BJ (cell line): Measurements from ENCODE around the gene GFOD1. TPM values are rescaled to one million over a fixed set of nuclear protein-coding genes. Genes with fewer than 3 reads are reported as not detected.

Experiments used
- CTCF ChIA-PET: fragments of 350-600 bp; formaldehyde crosslinking; extraction: SDS; loops from one replicate; lab custom pipeline; 2021; ENCODE audit warnings: antibody characterized with exemption, inconsistent platforms; lab: Yijun Ruan, JAX
- POLR2A ChIA-PET: fragments of 300-600 bp; sonication (Branson Sonifier 250); formaldehyde crosslinking; extraction: SDS; loops from one replicate; lab custom pipeline; 2021; ENCODE audit warnings: antibody characterized with exemption; lab: Charles Lee
- DNase-seq: peaks from one replicate; pipeline ENCODE4 v3.0.0-alpha.2; 2011; ENCODE audit warnings: low read depth
- H3K27me3 ChIP-seq: 2 replicates; pipeline ENCODE4 v1.6.0; 2011; ENCODE audit warnings: low read length; ENCODE audit not compliant: control insufficient read depth, insufficient read depth
- H3K36me3 ChIP-seq: 2 replicates; pipeline ENCODE4 v1.5.1; 2011; ENCODE audit warnings: low read length; ENCODE audit not compliant: control insufficient read depth, insufficient read depth
- H3K4me3 ChIP-seq: 2 replicates; pipeline ENCODE4 v1.5.1; 2011; ENCODE audit warnings: low read depth, mild to moderate bottlenecking, control low read depth, low read length
- CTCF ChIP-seq: IDR thresholded peaks from 2 replicates; pipeline ENCODE4 v1.5.1; 2011; ENCODE audit warnings: low read depth, mild to moderate bottlenecking, control low read depth, inconsistent platforms, low read length, moderate library complexity; ENCODE audit not compliant: insufficient read depth
- polyA plus RNA-seq: library from polyadenylated mRNA; depleted of rRNA; stranded (reverse); fragments of >200 nt; gene quantifications from 2 replicates; pipeline ENCODE4 v1.2.3, GENCODE V29; 2011

Gene GFOD1
- polyA plus RNA-seq, 1 experiment, result 0.76 TPM

- Histone ChIP-seq H3K4me3 (no peak overlapping the region), H3K27me3 (no peaks in the 10 kb centered on the region), H3K36me3 (no peaks in the 10 kb centered on the region)
- ChIA-PET CTCF (interaction anchor here (1.4 kb wide), 1 partner anchor 12 kb away, joined by 5 read pairs; no protein-coding TSS in a partner anchor), POLR2A (no interaction called here)
- no peak for TF ChIP-seq CTCF
- no peak for DNase-seq
Observed at GRCh38 chr6:13451181-13451895, 36.1 kb downstream of the GFOD1 start.

GRCh38 chr6:13450628-13451027 is 36.8 kb downstream of the GFOD1 start:
- H3K4me3 ChIP-seq, result no peak overlapping the region
- ChIA-PET CTCF (no interaction called here), POLR2A (no interaction called here)
- no peaks in the 10 kb centered on the region for H3K27me3 ChIP-seq
- DNase-seq, result no peak
- TF ChIP-seq CTCF, result no peak
- no peaks in the 10 kb centered on the region for H3K36me3 ChIP-seq

- no peak for TF ChIP-seq CTCF
- H3K4me3 ChIP-seq, result no peak overlapping the region
- CTCF ChIA-PET, result no interaction called here
- no peaks in the 10 kb centered on the region for H3K36me3 ChIP-seq
- DNase-seq, result no peak
- H3K27me3 ChIP-seq, result no peaks in the 10 kb centered on the region
- POLR2A ChIA-PET, result no interaction called here
Observed at GRCh38 chr6:13447949-13448724, 39.3 kb downstream of the GFOD1 start.

GRCh38 chr6:13446381-13446780 is 41.0 kb downstream of the GFOD1 start:
- H3K4me3 ChIP-seq, result no peak overlapping the region
- no peaks in the 10 kb centered on the region for H3K36me3 ChIP-seq
- no peak for DNase-seq
- ChIA-PET CTCF (no interaction called here), POLR2A (no interaction called here)
- TF ChIP-seq CTCF, result no peak
- H3K27me3 ChIP-seq, result no peaks in the 10 kb centered on the region

- H3K27me3 ChIP-seq, result no peaks in the 10 kb centered on the region
- no peaks in the 10 kb centered on the region for H3K36me3 ChIP-seq
- no peak for DNase-seq
- ChIA-PET POLR2A (no interaction called here), CTCF (interaction anchor here (0.7 kb wide), 1 partner anchor 174 kb away, joined by 3 read pairs; no protein-coding TSS in a partner anchor)
- no peak for TF ChIP-seq CTCF
- H3K4me3 ChIP-seq, result no peak overlapping the region
Observed at GRCh38 chr6:13445744-13446115, 41.7 kb downstream of the GFOD1 start.
